ENCODE results near the gene TNNI3K.

GRCh38 chr1:74412244-74412643 is 177.1 kb downstream of the TNNI3K start:
- TF ChIP-seq CTCF (IDR thresholded peaks at IDR 0.05 in 2 of 3, conservative IDR thresholded peaks at IDR 0.05 in 1 of 3; ENCODE audit: borderline replicate concordance in 1 of 3, insufficient read depth in 1 of 3, low read depth in 2 of 3, low read length in 2 of 3) (no peak), TCF7L2 (IDR thresholded peaks at IDR 0.05; ENCODE audit: borderline replicate concordance, extremely low read depth, insufficient read depth, insufficient read length) (no peak), EZH2 (IDR thresholded peaks at IDR 0.05) (no peak), POLR2AphosphoS5 (IDR thresholded peaks at IDR 0.05; ENCODE audit: low read depth, low read length) (no peak), REST (IDR thresholded peaks at IDR 0.05; ENCODE audit: low read depth) (no peak), POLR2A (IDR thresholded peaks at IDR 0.05; ENCODE audit: borderline replicate concordance, extremely low read depth, insufficient read depth, insufficient read length) (no peak), JUND (IDR thresholded peaks at IDR 0.05) (no peak)
